ENCODE results near the gene TRIM27.

GRCh38 chr6:28965706-28966105 lies 41.9 kb upstream of the TRIM27 start:
- TF ChIP-seq CTCF (IDR thresholded peaks at IDR 0.05) (no peak), POLR2A (IDR thresholded peaks at IDR 0.05) (no peak)
